A549 treated with AZD9567 at 1 μM for 4 hours (cell line): ENCODE data around the gene PTPN22. TPM values are rescaled to one million over a fixed set of nuclear protein-coding genes. Genes with fewer than 3 reads are reported as not detected.

ENCODE experiments used
- total RNA-seq: library from RNA; stranded (reverse); fragments of 200-300 nt; extraction: Qiagen RNA extraction; gene quantifications from 5 replicates; pipeline ENCODE4 v1.2.3, GENCODE V29; 2022; ENCODE audit not compliant: insufficient read depth

Gene PTPN22
- not detected in 5 replicates for total RNA-seq

DNA sequence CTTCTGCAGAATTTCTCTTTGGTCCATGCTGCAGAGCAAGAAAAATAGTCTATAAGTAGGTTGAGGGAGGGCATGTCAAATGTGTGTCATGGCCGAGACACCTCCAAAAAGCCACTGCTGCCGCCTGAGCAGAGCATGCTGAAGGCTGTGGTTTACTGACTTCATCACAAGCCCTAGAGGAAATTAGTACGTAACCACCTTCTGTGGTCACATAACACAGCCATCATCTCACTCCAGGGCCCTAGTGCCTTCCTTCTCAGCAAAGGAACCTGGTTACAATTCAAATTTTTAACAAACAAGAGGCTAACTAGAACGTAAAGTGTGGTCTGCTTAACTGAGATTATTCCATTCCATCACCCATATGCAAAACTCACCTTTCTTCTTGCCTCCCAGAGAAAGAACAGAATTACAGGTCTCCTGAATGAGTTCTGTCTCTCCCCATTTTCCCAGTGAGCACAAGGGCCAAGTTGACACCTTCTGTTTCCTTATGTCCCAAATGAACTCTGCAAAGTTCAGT is at the start of gene PTPN22:
Gene PTPN22, minus strand, starts transcription at position 116 of the 517 bp plus-strand sequence.

DNA sequence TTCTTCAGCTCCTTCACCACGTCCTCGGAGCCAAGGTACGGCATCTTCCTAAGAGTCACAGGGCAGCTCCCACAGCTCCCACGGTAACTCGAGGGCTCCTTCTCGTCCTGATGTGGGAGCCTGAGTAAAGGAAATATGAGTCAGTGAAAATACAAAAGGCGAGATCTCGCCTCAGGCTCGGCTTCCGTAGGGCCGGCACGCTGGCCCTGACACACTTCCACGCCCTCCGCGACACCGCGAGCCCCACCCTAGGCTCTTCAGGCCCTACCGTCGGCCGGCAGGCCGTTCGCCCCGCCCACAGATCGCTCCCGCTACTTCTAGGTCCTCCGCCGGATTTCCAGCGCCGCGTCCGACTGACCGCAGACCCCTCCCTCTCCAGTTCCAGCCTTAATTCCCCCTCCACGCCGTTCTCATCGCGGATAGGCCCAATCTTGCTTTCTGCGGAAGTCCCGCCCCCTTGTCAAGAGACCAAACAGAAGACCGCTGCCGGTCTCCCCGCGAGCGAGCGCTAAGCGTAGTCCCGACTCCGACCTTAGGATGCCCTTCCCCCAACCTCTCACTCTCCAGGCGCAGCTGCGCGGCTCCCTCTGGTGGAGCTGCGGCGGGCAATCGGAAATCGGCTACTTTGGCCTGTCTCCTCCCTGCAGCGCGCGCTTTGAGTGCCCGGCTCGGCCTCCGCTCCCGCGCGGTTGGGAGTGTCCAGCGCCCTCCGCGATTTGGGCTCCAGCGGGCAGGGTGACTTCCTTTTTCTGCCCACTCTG is 33.3 kb upstream of the PTPN22 start, which contains the start of the genes AP4B1 and DCLRE1B:
Gene AP4B1, minus strand, starts transcription at position 126 of the 761 bp plus-strand sequence. Its CDS starts 82 bp downstream, at position 44.
Gene DCLRE1B, plus strand, starts transcription at position 653 of the 761 bp plus-strand sequence. CDS start 261 bp downstream, outside the sequence.

DNA sequence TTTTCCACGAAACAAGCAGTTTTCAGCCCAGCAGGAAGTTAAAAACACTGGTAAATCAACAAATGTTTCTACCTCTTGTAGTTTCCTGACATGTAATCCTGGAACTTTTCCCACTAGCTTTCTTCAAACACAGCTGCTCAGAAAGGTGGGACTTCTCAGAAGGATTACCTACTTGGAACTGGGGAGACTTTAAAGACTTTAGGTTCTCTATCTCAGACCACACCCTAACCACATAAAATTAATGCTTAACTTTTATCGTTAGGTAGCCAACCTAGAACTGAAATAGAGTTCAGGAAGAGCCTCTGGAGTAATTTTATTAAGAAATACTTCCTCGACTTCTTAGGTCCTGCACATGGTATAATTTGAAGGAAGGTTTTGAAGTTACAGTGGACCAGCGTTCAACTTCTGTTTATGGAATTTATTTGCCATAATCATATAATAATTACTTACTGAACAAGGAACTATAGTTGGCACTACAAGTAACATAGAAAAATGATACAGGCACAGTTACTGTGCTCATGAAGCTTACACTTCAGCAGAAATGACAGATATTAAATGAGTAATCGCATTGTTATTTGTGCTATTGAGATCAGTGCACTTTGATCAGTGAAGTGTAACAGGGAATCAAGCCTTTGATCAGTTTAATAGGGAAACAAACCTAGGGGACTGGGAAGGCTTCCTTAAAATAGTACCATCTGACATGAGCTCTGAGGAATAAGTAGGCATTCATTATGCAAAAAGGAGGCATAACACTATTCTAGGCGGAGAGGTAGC is 16.1 kb upstream of the PTPN22 start, which contains the start of gene BCL2L15:
Gene BCL2L15, minus strand, starts transcription at position 180 of the 774 bp plus-strand sequence. CDS start 206 bp downstream, outside the sequence.

DNA sequence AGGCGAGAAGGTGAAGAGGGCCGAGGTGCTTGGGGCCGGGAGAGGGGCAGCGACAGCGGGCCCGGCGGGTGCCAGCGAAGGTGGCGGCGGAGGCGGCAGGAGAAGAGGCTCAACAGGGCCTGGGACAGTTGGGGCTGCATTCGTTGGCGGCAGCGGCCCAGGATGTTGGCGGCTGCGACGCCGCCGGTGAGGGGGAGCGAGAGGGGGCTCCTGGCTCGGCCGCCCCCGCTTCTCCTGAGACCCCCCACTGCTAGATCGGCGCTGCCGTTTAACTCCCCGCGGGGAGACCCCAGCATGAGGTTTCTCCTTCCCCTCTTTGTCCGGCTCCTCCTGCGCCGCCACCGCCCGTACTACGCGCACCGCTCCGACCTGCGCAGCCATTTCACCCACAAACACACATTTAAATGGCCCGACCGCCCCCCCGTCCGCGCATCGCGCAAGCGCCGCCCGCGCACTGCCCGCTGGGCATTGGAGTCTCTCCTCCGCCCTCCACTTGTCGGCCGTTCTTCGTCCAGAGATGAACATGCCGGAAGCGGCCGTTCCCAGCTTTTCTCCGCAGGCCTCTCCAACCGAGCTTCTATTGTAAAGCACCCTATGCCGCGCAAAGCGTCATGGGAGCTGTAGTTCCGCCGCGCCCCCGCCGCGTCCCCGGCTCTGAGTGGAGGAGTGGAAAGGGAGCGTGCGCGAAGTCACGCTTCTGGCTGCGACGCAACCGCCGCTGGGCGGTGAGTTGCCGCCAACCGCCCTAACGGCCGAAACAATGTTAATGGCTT is 59.4 kb downstream of the PTPN22 start, which contains the start of gene RSBN1:
Gene RSBN1, minus strand, starts transcription at position 589 of the 773 bp plus-strand sequence. Its CDS starts 64 bp downstream, at position 525.

Other genes with a start within 250 kb of the PTPN22 start
- gene PHTF1, start 112.2 kb downstream of the PTPN22 start, total RNA-seq: 11.8 to 14.9 TPM (median 13.0 TPM) in 5 replicates
- 3.8 to 4.1 TPM (median 3.8 TPM) in 5 replicates for gene RSBN1, start 59.2 kb downstream of the PTPN22 start, total RNA-seq
- 0.34 to 0.55 TPM (median 0.47 TPM) in 4 of 5 replicates, not detected in the other for gene BCL2L15, start 15.9 kb upstream of the PTPN22 start, total RNA-seq
- gene AP4B1, start 33.1 kb upstream of the PTPN22 start, total RNA-seq: 7.6 to 18.4 TPM (median 8.9 TPM) in 5 replicates
- 8.4 to 10.0 TPM (median 9.6 TPM) in 5 replicates for gene DCLRE1B, start 33.6 kb upstream of the PTPN22 start, total RNA-seq
- 13.9 to 19.0 TPM (median 16.0 TPM) in 5 replicates for gene HIPK1, start 57.6 kb upstream of the PTPN22 start, total RNA-seq
- gene OLFML3, start 107.8 kb upstream of the PTPN22 start, total RNA-seq: 1.5 to 4.3 TPM (median 3.8 TPM) in 5 replicates